Measurements from ENCODE around the gene ACSS3.

Gene ACSS3

DNA sequence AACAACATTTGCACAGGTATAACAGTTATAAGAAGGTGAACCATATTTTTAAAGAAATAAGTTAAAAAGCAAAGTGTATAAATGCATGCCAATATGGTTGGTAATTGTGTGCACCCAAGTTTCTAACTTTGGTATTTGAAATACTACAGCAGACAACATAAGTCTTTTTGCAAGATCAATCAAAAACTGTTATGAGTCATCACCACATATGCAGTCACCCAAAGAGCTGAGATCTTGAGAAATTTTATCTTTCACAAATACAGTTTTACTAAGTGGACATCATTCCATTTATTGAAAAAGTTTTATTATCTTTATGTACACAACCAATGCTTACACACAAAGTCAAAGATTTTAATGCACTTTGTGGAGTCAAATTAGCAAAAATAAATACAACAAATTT lies 7.0 kb upstream of the ACSS3 start:
- Histone ChIP-seq H3K4me3 (ENCODE audit: low read depth, low read length) (no peak overlapping the region), H3K4me1 (ENCODE audit: control insufficient read depth, insufficient read depth, low read length) (no peaks in the 10 kb centered on the region), H3K36me3 (ENCODE audit: control insufficient read depth in 2 of 2, insufficient read depth in 1 of 2, low read length in 2 of 2) (no peaks in the 10 kb centered on the region), H3K9me3 (ENCODE audit: control insufficient read depth, insufficient read depth, low read depth, low read length) (no peaks in the 10 kb centered on the region), H3K27ac (ENCODE audit: extremely low read depth, low read depth, low read length) (no peak overlapping the region)
- TF ChIP-seq ZNF707 (tag by site-specific recombination; IDR thresholded peaks at IDR 0.05): no peak
- no peak for TF ChIP-seq ZNF302 (tag by site-specific recombination; IDR thresholded peaks at IDR 0.05; ENCODE audit: low read depth)
- no peak for TF ChIP-seq WT1 (tag by site-specific recombination; IDR thresholded peaks at IDR 0.05)
- TF ChIP-seq, protein P1, sequence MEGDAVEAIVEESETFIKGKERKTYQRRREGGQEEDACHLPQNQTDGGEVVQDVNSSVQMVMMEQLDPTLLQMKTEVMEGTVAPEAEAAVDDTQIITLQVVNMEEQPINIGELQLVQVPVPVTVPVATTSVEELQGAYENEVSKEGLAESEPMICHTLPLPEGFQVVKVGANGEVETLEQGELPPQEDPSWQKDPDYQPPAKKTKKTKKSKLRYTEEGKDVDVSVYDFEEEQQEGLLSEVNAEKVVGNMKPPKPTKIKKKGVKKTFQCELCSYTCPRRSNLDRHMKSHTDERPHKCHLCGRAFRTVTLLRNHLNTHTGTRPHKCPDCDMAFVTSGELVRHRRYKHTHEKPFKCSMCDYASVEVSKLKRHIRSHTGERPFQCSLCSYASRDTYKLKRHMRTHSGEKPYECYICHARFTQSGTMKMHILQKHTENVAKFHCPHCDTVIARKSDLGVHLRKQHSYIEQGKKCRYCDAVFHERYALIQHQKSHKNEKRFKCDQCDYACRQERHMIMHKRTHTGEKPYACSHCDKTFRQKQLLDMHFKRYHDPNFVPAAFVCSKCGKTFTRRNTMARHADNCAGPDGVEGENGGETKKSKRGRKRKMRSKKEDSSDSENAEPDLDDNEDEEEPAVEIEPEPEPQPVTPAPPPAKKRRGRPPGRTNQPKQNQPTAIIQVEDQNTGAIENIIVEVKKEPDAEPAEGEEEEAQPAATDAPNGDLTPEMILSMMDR (tag by site-specific recombination; IDR thresholded peaks at IDR 0.05): no peak
- TF ChIP-seq ZNF558 (tag by site-specific recombination; IDR thresholded peaks at IDR 0.05): no peak
- TF ChIP-seq, protein P2, sequence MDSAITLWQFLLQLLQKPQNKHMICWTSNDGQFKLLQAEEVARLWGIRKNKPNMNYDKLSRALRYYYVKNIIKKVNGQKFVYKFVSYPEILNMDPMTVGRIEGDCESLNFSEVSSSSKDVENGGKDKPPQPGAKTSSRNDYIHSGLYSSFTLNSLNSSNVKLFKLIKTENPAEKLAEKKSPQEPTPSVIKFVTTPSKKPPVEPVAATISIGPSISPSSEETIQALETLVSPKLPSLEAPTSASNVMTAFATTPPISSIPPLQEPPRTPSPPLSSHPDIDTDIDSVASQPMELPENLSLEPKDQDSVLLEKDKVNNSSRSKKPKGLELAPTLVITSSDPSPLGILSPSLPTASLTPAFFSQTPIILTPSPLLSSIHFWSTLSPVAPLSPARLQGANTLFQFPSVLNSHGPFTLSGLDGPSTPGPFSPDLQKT (IDR thresholded peaks at IDR 0.05; ENCODE audit: borderline replicate concordance, low read depth, low read length): no peak
- TF ChIP-seq, protein P3, sequence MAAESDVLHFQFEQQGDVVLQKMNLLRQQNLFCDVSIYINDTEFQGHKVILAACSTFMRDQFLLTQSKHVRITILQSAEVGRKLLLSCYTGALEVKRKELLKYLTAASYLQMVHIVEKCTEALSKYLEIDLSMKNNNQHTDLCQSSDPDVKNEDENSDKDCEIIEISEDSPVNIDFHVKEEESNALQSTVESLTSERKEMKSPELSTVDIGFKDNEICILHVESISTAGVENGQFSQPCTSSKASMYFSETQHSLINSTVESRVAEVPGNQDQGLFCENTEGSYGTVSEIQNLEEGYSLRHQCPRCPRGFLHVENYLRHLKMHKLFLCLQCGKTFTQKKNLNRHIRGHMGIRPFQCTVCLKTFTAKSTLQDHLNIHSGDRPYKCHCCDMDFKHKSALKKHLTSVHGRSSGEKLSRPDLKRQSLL (tag by site-specific recombination; IDR thresholded peaks at IDR 0.05): no peak
- TF ChIP-seq, protein P4, sequence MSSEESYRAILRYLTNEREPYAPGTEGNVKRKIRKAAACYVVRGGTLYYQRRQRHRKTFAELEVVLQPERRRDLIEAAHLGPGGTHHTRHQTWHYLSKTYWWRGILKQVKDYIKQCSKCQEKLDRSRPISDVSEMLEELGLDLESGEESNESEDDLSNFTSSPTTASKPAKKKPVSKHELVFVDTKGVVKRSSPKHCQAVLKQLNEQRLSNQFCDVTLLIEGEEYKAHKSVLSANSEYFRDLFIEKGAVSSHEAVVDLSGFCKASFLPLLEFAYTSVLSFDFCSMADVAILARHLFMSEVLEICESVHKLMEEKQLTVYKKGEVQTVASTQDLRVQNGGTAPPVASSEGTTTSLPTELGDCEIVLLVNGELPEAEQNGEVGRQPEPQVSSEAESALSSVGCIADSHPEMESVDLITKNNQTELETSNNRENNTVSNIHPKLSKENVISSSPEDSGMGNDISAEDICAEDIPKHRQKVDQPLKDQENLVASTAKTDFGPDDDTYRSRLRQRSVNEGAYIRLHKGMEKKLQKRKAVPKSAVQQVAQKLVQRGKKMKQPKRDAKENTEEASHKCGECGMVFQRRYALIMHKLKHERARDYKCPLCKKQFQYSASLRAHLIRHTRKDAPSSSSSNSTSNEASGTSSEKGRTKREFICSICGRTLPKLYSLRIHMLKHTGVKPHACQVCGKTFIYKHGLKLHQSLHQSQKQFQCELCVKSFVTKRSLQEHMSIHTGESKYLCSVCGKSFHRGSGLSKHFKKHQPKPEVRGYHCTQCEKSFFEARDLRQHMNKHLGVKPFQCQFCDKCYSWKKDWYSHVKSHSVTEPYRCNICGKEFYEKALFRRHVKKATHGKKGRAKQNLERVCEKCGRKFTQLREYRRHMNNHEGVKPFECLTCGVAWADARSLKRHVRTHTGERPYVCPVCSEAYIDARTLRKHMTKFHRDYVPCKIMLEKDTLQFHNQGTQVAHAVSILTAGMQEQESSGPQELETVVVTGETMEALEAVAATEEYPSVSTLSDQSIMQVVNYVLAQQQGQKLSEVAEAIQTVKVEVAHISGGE (tag by site-specific recombination; conservative IDR thresholded peaks at IDR 0.05; ENCODE audit: low read depth): no peak
- no peak for TF ChIP-seq ZEB2 (tag by site-specific recombination; IDR thresholded peaks at IDR 0.05)
- TF ChIP-seq, protein P5, sequence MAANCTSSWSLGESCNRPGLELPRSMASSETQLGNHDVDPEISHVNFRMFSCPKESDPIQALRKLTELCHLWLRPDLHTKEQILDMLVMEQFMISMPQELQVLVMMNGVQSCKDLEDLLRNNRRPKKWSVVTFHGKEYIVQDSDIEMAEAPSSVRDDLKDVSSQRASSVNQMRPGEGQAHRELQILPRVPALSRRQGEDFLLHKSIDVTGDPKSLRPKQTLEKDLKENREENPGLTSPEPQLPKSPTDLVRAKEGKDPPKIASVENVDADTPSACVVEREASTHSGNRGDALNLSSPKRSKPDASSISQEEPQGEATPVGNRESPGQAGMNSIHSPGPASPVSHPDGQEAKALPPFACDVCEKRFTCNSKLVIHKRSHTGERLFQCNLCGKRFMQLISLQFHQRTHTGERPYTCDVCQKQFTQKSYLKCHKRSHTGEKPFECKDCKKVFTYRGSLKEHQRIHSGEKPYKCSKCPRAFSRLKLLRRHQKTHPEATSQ (tag by site-specific recombination; IDR thresholded peaks at IDR 0.05): no peak
- no peak for TF ChIP-seq ZNF366 (tag by site-specific recombination; conservative IDR thresholded peaks at IDR 0.05)
- no peak for TF ChIP-seq ZNF585B (tag by site-specific recombination; IDR thresholded peaks at IDR 0.05)
- no peak for TF ChIP-seq ZNF16 (tag by site-specific recombination; IDR thresholded peaks at IDR 0.05; ENCODE audit: low read depth)
- no peak for TF ChIP-seq ZNF830 (tag by site-specific recombination; IDR thresholded peaks at IDR 0.05; ENCODE audit: low read depth)
- no peak for TF ChIP-seq ZNF654 (tag by site-specific recombination; IDR thresholded peaks at IDR 0.05; ENCODE audit: low read depth)
- ChIA-PET POLR2A (no interaction called here), CTCF (no interaction called here)

DNA sequence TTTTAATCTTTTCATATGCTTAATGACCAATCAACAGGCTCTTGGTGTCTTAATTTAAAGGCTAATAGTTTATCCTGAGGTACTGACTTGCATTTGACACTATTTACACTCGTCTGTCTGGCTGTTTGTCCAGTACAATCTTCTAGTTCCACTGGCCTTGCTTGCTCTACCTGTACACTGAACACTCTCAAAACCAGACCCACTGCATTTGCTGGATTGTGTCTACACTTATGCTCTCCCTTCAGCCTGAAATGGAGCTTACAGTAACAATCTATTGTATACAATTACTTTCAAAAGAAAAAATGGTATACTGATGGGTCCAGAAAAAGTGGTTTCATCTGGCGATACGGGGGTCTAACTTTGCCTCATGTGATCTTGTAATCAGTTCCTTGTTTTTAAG lies 2.3 kb upstream of the ACSS3 start:
- H3K4me3 ChIP-seq (ENCODE audit: low read depth, low read length): no peak overlapping the region
- no peak overlapping the region for H3K27ac ChIP-seq (ENCODE audit: extremely low read depth, low read depth, low read length)
- H3K4me1 ChIP-seq (ENCODE audit: control insufficient read depth, insufficient read depth, low read length): no peaks in the 10 kb centered on the region
- POLR2A ChIA-PET: no interaction called here
- CTCF ChIA-PET: interaction anchor here (0.6 kb wide), 1 partner anchor 89 kb away, joined by 4 read pairs; no protein-coding TSS in a partner anchor
- H3K9me3 ChIP-seq (ENCODE audit: control insufficient read depth, insufficient read depth, low read depth, low read length): no peaks in the 10 kb centered on the region
- no peaks in the 10 kb centered on the region for H3K36me3 ChIP-seq (ENCODE audit: control insufficient read depth in 2 of 2, insufficient read depth in 1 of 2, low read length in 2 of 2)
- TF ChIP-seq SCRT2 (tag by site-specific recombination; IDR thresholded peaks at IDR 0.05) (no peak), ZNF596 (tag by site-specific recombination; IDR thresholded peaks at IDR 0.05) (no peak), HOXC10 (CRISPR knock-in tag; IDR thresholded peaks at IDR 0.05) (no peak), ZNF37A (tag by site-specific recombination; IDR thresholded peaks at IDR 0.05) (no peak), ZNF660 (tag by site-specific recombination; IDR thresholded peaks at IDR 0.05) (no peak)
- TF ChIP-seq, protein P6, sequence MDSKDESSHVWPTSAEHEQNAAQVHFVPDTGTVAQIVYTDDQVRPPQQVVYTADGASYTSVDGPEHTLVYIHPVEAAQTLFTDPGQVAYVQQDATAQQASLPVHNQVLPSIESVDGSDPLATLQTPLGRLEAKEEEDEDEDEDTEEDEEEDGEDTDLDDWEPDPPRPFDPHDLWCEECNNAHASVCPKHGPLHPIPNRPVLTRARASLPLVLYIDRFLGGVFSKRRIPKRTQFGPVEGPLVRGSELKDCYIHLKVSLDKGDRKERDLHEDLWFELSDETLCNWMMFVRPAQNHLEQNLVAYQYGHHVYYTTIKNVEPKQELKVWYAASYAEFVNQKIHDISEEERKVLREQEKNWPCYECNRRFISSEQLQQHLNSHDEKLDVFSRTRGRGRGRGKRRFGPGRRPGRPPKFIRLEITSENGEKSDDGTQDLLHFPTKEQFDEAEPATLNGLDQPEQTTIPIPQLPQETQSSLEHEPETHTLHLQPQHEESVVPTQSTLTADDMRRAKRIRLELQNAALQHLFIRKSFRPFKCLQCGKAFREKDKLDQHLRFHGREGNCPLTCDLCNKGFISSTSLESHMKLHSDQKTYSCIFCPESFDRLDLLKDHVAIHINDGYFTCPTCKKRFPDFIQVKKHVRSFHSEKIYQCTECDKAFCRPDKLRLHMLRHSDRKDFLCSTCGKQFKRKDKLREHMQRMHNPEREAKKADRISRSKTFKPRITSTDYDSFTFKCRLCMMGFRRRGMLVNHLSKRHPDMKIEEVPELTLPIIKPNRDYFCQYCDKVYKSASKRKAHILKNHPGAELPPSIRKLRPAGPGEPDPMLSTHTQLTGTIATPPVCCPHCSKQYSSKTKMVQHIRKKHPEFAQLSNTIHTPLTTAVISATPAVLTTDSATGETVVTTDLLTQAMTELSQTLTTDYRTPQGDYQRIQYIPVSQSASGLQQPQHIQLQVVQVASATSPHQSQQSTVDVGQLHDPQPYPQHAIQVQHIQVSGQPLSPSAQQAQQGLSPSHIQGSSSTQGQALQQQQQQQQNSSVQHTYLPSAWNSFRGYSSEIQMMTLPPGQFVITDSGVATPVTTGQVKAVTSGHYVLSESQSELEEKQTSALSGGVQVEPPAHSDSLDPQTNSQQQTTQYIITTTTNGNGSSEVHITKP (tag by site-specific recombination; IDR thresholded peaks at IDR 0.05): no peak
- TF ChIP-seq, protein P7, sequence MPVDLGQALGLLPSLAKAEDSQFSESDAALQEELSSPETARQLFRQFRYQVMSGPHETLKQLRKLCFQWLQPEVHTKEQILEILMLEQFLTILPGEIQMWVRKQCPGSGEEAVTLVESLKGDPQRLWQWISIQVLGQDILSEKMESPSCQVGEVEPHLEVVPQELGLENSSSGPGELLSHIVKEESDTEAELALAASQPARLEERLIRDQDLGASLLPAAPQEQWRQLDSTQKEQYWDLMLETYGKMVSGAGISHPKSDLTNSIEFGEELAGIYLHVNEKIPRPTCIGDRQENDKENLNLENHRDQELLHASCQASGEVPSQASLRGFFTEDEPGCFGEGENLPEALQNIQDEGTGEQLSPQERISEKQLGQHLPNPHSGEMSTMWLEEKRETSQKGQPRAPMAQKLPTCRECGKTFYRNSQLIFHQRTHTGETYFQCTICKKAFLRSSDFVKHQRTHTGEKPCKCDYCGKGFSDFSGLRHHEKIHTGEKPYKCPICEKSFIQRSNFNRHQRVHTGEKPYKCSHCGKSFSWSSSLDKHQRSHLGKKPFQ (tag by site-specific recombination; IDR thresholded peaks at IDR 0.05): no peak
